Activated T-cell treated with anti-CD3 and anti-CD28 coated beads, Interleukin-2, amount 50 U/mL, for 72 hours (primary cell): ENCODE data around the gene EIF1B. TPM values are rescaled to one million over a fixed set of nuclear protein-coding genes. Genes with fewer than 3 reads are reported as not detected.
A peak's percentile ranks its signal among the peaks of the same experiment; 100 is the strongest.

Experiments used
- ATAC-seq, 2 donors: fragments of 150-1000 bp; cut with Tn5 transposase; replicated peaks in 1 of 2; 2 replicates each; pipeline ENCODE4 v1.10.0; 2021; ENCODE audit warnings: moderate library complexity in 2 of 2, mild to moderate bottlenecking in 1 of 2
- DNase-seq, 2 donors: peaks; one replicate each; pipeline ENCODE4 v3.0.0; 2021 to 2022; ENCODE audit warnings: mixed read lengths in 1 of 2
- H3K27ac Mint-ChIP-seq: one replicate; pipeline ENCODE4 v1.8.0; 2022; ENCODE audit warnings: mild to moderate bottlenecking, moderate library complexity, mixed read lengths
- H3K27me3 Mint-ChIP-seq: one replicate; pipeline ENCODE4 v1.8.0; 2022; ENCODE audit warnings: low read depth, mixed read lengths
- H3K36me3 Mint-ChIP-seq, 2 donors: one replicate each; pipeline ENCODE4 v1.8.0; 2022; ENCODE audit warnings: mixed read lengths in 2 of 2, mild to moderate bottlenecking in 1 of 2; ENCODE audit not compliant: insufficient read depth in 2 of 2
- H3K4me1 Mint-ChIP-seq: one replicate; pipeline ENCODE4 v1.8.0; 2022; ENCODE audit warnings: low read depth, mixed read lengths
- H3K4me3 Mint-ChIP-seq, 2 donors: one replicate each; pipeline ENCODE4 v1.8.0; 2022; ENCODE audit warnings: mild to moderate bottlenecking in 2 of 2, mixed read lengths in 2 of 2, moderate library complexity in 2 of 2
- H3K9me3 Mint-ChIP-seq, 2 donors: one replicate each; pipeline ENCODE4 v1.8.0; 2022; ENCODE audit warnings: mixed read lengths in 2 of 2
- total RNA-seq, 2 donors: library from RNA; stranded (reverse); gene quantifications; one replicate each; pipeline ENCODE4 v1.2.3, GENCODE V29; 2022

The EIF1B gene
- total RNA-seq, 2 donors from 2014 or later, result 89.6 to 92.4 TPM

GRCh38 chr3:40313975-40314860 lies 4.7 kb downstream of the EIF1B start:
- H3K36me3 Mint-ChIP-seq, result peaks cover 4 to 20% of the 10 kb centered on the region in 2 donors
- no peak for DNase-seq
- H3K27me3 Mint-ChIP-seq, result no peaks in the 10 kb centered on the region
- H3K9me3 Mint-ChIP-seq, result no peaks in the 10 kb centered on the region
- peaks cover 24% of the 10 kb centered on the region for H3K4me1 Mint-ChIP-seq
- H3K27ac Mint-ChIP-seq, result no peak overlapping the region
- no peak overlapping the region for H3K4me3 Mint-ChIP-seq
- ATAC-seq, result no peak

GRCh38 chr3:40317061-40317855 lies 7.8 kb downstream of the EIF1B start:
- H3K4me1 Mint-ChIP-seq, result peaks cover 11% of the 10 kb centered on the region
- H3K36me3 Mint-ChIP-seq, result peaks cover 0 to 3% of the 10 kb centered on the region in 2 donors
- peak; percentile 47 to 48 for DNase-seq
- no peaks in the 10 kb centered on the region for H3K9me3 Mint-ChIP-seq
- H3K27ac Mint-ChIP-seq, result no peak overlapping the region
- H3K4me3 Mint-ChIP-seq, result no peak overlapping the region
- ATAC-seq, result peak; percentile 72 to 75
- H3K27me3 Mint-ChIP-seq, result no peaks in the 10 kb centered on the region

- DNase-seq (peak in 1 of 2 donors; percentile 11), ATAC-seq (peak; percentile 53 to 56)
- no peaks in the 10 kb centered on the region for H3K9me3 Mint-ChIP-seq
- H3K27ac Mint-ChIP-seq, result no peak overlapping the region
- H3K4me3 Mint-ChIP-seq, result no peak overlapping the region
- peaks cover 5% of the 10 kb centered on the region for H3K4me1 Mint-ChIP-seq
- no peaks in the 10 kb centered on the region for H3K27me3 Mint-ChIP-seq
- no peaks in the 10 kb centered on the region for H3K36me3 Mint-ChIP-seq
These were observed 12.3 kb downstream of the EIF1B start for GRCh38 chr3:40321818-40322217.

- H3K27me3 Mint-ChIP-seq, result no peaks in the 10 kb centered on the region
- DNase-seq (no peak), ATAC-seq (no peak)
- no peak overlapping the region for H3K27ac Mint-ChIP-seq
- H3K9me3 Mint-ChIP-seq, result no peaks in the 10 kb centered on the region
- H3K4me1 Mint-ChIP-seq, result peaks cover 9% of the 10 kb centered on the region
- H3K4me3 Mint-ChIP-seq, result no peak overlapping the region
- H3K36me3 Mint-ChIP-seq, result no peaks in the 10 kb centered on the region
These were observed 14.4 kb downstream of the EIF1B start for GRCh38 chr3:40323946-40324345.

- peak in 1 of 2 donors; percentile 16 for ATAC-seq
- H3K27me3 Mint-ChIP-seq, result no peaks in the 10 kb centered on the region
- DNase-seq, result no peak
These were observed 15.1 kb downstream of the EIF1B start for GRCh38 chr3:40324621-40325020.

GRCh38 chr3:40325465-40325864 lies 16.0 kb downstream of the EIF1B start:
- H3K9me3 Mint-ChIP-seq, result no peaks in the 10 kb centered on the region
- no peak overlapping the region for H3K27ac Mint-ChIP-seq
- DNase-seq, result no peak
- no peaks in the 10 kb centered on the region for H3K27me3 Mint-ChIP-seq
- ATAC-seq, result no peak
- H3K4me3 Mint-ChIP-seq, result no peak overlapping the region
- H3K4me1 Mint-ChIP-seq, result peaks cover 9% of the 10 kb centered on the region
- no peaks in the 10 kb centered on the region for H3K36me3 Mint-ChIP-seq

More at GRCh38 chr3:40324621-40325020, 15.1 kb downstream of the EIF1B start:
- H3K27ac Mint-ChIP-seq, result no peak overlapping the region
- H3K4me3 Mint-ChIP-seq, result no peak overlapping the region
- no peaks in the 10 kb centered on the region for H3K36me3 Mint-ChIP-seq
- no peaks in the 10 kb centered on the region for H3K9me3 Mint-ChIP-seq
- H3K4me1 Mint-ChIP-seq, result peaks cover 9% of the 10 kb centered on the region

GRCh38 chr3:40328374-40328773 lies 18.9 kb downstream of the EIF1B start:
- Mint-ChIP-seq H3K27ac (no peak overlapping the region), H3K9me3 (no peaks in the 10 kb centered on the region), H3K4me3 (no peak overlapping the region), H3K4me1 (peaks cover 8% of the 10 kb centered on the region), H3K27me3 (peaks cover 5% of the 10 kb centered on the region), H3K36me3 (no peaks in the 10 kb centered on the region)
- no peak for ATAC-seq
- DNase-seq, result no peak

GRCh38 chr3:40329071-40329470 lies 19.6 kb downstream of the EIF1B start:
- Mint-ChIP-seq H3K4me1 (peaks cover 12% of the 10 kb centered on the region), H3K4me3 (no peak overlapping the region), H3K27ac (no peak overlapping the region), H3K27me3 (peaks cover 6% of the 10 kb centered on the region), H3K9me3 (no peaks in the 10 kb centered on the region), H3K36me3 (no peaks in the 10 kb centered on the region)
- ATAC-seq, result no peak
- DNase-seq, result no peak

GRCh38 chr3:40332684-40333083 lies 23.2 kb downstream of the EIF1B start:
- no peak for ATAC-seq
- Mint-ChIP-seq H3K27me3 (peaks cover 6% of the 10 kb centered on the region), H3K9me3 (no peaks in the 10 kb centered on the region), H3K4me3 (no peak overlapping the region), H3K36me3 (no peaks in the 10 kb centered on the region), H3K4me1 (peaks cover 31% of the 10 kb centered on the region), H3K27ac (no peak overlapping the region)
- DNase-seq, result no peak

- Mint-ChIP-seq H3K9me3 (no peaks in the 10 kb centered on the region), H3K36me3 (no peaks in the 10 kb centered on the region), H3K4me3 (no peak overlapping the region), H3K27ac (no peak overlapping the region), H3K27me3 (peaks cover 6% of the 10 kb centered on the region), H3K4me1 (peaks cover 37% of the 10 kb centered on the region)
- DNase-seq (no peak), ATAC-seq (no peak)
These were observed 23.9 kb downstream of the EIF1B start for GRCh38 chr3:40333416-40333815.

- Mint-ChIP-seq H3K4me1 (peaks cover 40% of the 10 kb centered on the region), H3K9me3 (no peaks in the 10 kb centered on the region)
These were observed 24.3 kb downstream of the EIF1B start for GRCh38 chr3:40333852-40334251.

GRCh38 chr3:40336101-40336500 lies 26.6 kb downstream of the EIF1B start:
- H3K27me3 Mint-ChIP-seq, result peaks cover 11% of the 10 kb centered on the region
- no peak overlapping the region for H3K4me3 Mint-ChIP-seq
- peaks cover 40% of the 10 kb centered on the region for H3K4me1 Mint-ChIP-seq
- ATAC-seq (no peak), DNase-seq (no peak)
- H3K9me3 Mint-ChIP-seq, result no peaks in the 10 kb centered on the region
- no peaks in the 10 kb centered on the region for H3K36me3 Mint-ChIP-seq
- H3K27ac Mint-ChIP-seq, result no peak overlapping the region

More at GRCh38 chr3:40333852-40334251, 24.3 kb downstream of the EIF1B start:
- ATAC-seq, result no peak
- Mint-ChIP-seq H3K4me3 (no peak overlapping the region), H3K27me3 (peaks cover 11% of the 10 kb centered on the region), H3K27ac (no peak overlapping the region), H3K36me3 (no peaks in the 10 kb centered on the region)
- no peak for DNase-seq

- H3K4me1 Mint-ChIP-seq, result peaks cover 40% of the 10 kb centered on the region
- H3K27ac Mint-ChIP-seq, result peak overlapping the region; percentile 66
- H3K4me3 Mint-ChIP-seq, result peak overlapping the region in 1 of 2 donors; percentile 70
- peak; percentile 18 to 20 for ATAC-seq
- H3K36me3 Mint-ChIP-seq, result no peaks in the 10 kb centered on the region
- H3K9me3 Mint-ChIP-seq, result no peaks in the 10 kb centered on the region
- H3K27me3 Mint-ChIP-seq, result peaks cover 11% of the 10 kb centered on the region
- DNase-seq, result no peak
These were observed 27.1 kb downstream of the EIF1B start for GRCh38 chr3:40336511-40337135.
